Stimulated activated memory B cell treated with anti-CD40 and anti-IgM and Interleukin-4, amounts not matched to agents 10 μg/mL and 1 μg/mL and 100 μg/mL, for 72 hours (primary cell): ENCODE measurements around the gene STK11.
A peak's percentile ranks its signal among the peaks of the same experiment; 100 is the strongest.

Experiments used
- ATAC-seq: fragments of 150-1000 bp; cut with Tn5 transposase; 2 replicates; pipeline ENCODE4 v1.10.0; 2021
- H3K27ac Mint-ChIP-seq: one replicate; pipeline ENCODE4 v1.8.0; 2022; ENCODE audit warnings: mild to moderate bottlenecking, mixed read lengths
- H3K27me3 Mint-ChIP-seq: one replicate; pipeline ENCODE4 v1.8.0; 2022; ENCODE audit warnings: mixed read lengths
- H3K36me3 Mint-ChIP-seq: one replicate; pipeline ENCODE4 v1.8.0; 2022; ENCODE audit warnings: mixed read lengths
- H3K4me1 Mint-ChIP-seq: one replicate; pipeline ENCODE4 v1.8.0; 2022; ENCODE audit warnings: mixed read lengths
- H3K4me3 Mint-ChIP-seq: one replicate; pipeline ENCODE4 v1.8.0; 2022; ENCODE audit warnings: mild to moderate bottlenecking, moderate library complexity, mixed read lengths
- H3K9me3 Mint-ChIP-seq: one replicate; pipeline ENCODE4 v1.8.0; 2022; ENCODE audit warnings: mixed read lengths

STK11 gene

DNA sequence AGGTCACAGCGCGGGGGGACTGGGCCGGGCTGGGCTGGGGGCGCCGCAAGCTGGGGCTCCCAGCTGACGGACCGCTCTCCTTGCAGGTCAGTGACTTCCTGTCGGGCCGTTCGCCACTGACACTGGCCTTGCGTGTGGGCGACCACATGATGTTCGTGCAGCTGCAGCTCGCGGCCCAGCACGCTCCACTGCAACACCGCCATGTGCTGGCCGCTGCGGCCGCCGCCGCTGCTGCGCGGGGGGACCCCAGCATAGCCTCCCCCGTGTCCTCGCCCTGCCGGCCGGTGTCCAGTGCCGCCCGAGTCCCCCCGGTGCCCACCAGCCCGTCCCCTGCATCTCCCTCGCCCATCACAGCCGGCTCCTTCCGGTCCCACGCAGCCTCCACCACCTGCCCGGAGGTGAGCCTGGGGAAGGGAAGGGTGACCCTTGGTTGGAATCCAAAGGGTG, 48.5 kb downstream of the STK11 start:
- no peak for ATAC-seq
- H3K27ac Mint-ChIP-seq: no peak overlapping the region
- H3K4me3 Mint-ChIP-seq: no peak overlapping the region
- H3K36me3 Mint-ChIP-seq: peaks cover 47% of the 10 kb centered on the region
- no peaks in the 10 kb centered on the region for H3K9me3 Mint-ChIP-seq
- H3K27me3 Mint-ChIP-seq: no peaks in the 10 kb centered on the region
- H3K4me1 Mint-ChIP-seq: peaks cover 50% of the 10 kb centered on the region

GRCh38 chr19:1254530-1255185, 49.1 kb downstream of the STK11 start:
- no peaks in the 10 kb centered on the region for H3K27me3 Mint-ChIP-seq
- H3K9me3 Mint-ChIP-seq: no peaks in the 10 kb centered on the region
- H3K27ac Mint-ChIP-seq: peak overlapping the region; percentile 51
- peaks cover 56% of the 10 kb centered on the region for H3K4me1 Mint-ChIP-seq
- peak overlapping the region; percentile 8 for H3K4me3 Mint-ChIP-seq
- ATAC-seq: no peak
- peaks cover 47% of the 10 kb centered on the region for H3K36me3 Mint-ChIP-seq

- ATAC-seq: no peak
- Mint-ChIP-seq H3K4me3 (peak overlapping the region; percentile 8), H3K4me1 (peaks cover 63% of the 10 kb centered on the region), H3K36me3 (peaks cover 47% of the 10 kb centered on the region), H3K9me3 (no peaks in the 10 kb centered on the region), H3K27me3 (no peaks in the 10 kb centered on the region), H3K27ac (peak overlapping the region; percentile 51)
These were observed 49.9 kb downstream of the STK11 start for GRCh38 chr19:1255186-1256161.

GRCh38 chr19:1256646-1257474, 51.3 kb downstream of the STK11 start:
- no peak for ATAC-seq
- Mint-ChIP-seq H3K27me3 (no peaks in the 10 kb centered on the region), H3K27ac (peak overlapping the region; percentile 97), H3K9me3 (no peaks in the 10 kb centered on the region), H3K4me1 (peaks cover 66% of the 10 kb centered on the region), H3K36me3 (peaks cover 38% of the 10 kb centered on the region), H3K4me3 (no peak overlapping the region)

GRCh38 chr19:1257475-1258162, 52.0 kb downstream of the STK11 start:
- H3K4me1 Mint-ChIP-seq: peaks cover 66% of the 10 kb centered on the region
- H3K36me3 Mint-ChIP-seq: peaks cover 31% of the 10 kb centered on the region
- peak overlapping the region; percentile 51 for H3K4me3 Mint-ChIP-seq
- no peak for ATAC-seq
- no peaks in the 10 kb centered on the region for H3K9me3 Mint-ChIP-seq
- peak overlapping the region; percentile 97 for H3K27ac Mint-ChIP-seq
- no peaks in the 10 kb centered on the region for H3K27me3 Mint-ChIP-seq

DNA sequence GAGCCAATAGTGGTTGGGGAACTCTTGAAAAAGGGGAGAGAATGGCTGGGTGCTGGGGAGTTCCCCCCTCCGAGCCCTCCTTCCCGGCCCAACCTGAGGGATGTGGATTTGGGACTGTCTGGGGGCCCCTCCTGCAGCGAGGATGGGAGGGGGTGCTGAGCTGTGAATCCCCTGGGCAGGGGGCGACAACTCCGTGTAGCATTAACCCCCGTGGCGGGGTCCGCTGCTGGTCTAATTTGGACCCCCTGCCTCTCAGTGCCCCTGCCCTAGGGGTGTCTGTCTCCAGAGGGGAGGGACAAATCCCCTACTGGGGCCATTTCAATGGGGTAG, 52.5 kb downstream of the STK11 start:
- no peak for ATAC-seq
- Mint-ChIP-seq H3K36me3 (peaks cover 30% of the 10 kb centered on the region), H3K27me3 (no peaks in the 10 kb centered on the region), H3K4me1 (peaks cover 69% of the 10 kb centered on the region), H3K9me3 (no peaks in the 10 kb centered on the region), H3K27ac (peak overlapping the region; percentile 97), H3K4me3 (peak overlapping the region; percentile 51)

DNA sequence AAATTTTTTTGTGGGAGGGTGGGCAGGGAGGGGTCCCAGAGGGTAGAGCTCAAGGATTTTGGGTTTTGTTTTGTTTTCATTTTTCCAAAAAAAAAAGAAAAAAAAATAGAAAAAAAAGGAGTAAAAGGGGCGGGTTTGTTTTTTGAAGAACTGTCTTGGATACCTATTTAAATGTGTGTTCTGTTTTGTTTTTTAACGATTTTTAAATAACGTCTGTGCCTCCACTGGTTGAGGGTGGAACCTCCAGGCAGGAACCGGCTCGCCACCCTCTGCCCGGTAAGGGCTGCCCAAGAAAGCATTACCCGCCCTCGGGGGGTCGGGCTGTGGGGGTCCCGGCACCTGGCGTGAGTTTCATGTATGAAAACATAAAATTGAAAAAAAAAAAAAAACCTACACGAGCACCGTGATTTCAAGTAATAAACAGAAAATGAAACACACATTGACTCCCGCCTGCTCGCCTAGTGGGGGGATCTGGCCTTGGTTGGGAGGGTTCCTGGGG, 53.2 kb downstream of the STK11 start:
- Mint-ChIP-seq H3K36me3 (peaks cover 24% of the 10 kb centered on the region), H3K4me3 (peak overlapping the region; percentile 97), H3K4me1 (peaks cover 69% of the 10 kb centered on the region), H3K27me3 (no peaks in the 10 kb centered on the region), H3K27ac (peak overlapping the region; percentile 97), H3K9me3 (no peaks in the 10 kb centered on the region)
- ATAC-seq: no peak

GRCh38 chr19:1259206-1259875, 53.8 kb downstream of the STK11 start:
- Mint-ChIP-seq H3K36me3 (peaks cover 25% of the 10 kb centered on the region), H3K9me3 (no peaks in the 10 kb centered on the region), H3K4me1 (peaks cover 72% of the 10 kb centered on the region), H3K27me3 (no peaks in the 10 kb centered on the region), H3K27ac (peak overlapping the region; percentile 97), H3K4me3 (peak overlapping the region; percentile 97)
- peak; percentile 44 for ATAC-seq

DNA sequence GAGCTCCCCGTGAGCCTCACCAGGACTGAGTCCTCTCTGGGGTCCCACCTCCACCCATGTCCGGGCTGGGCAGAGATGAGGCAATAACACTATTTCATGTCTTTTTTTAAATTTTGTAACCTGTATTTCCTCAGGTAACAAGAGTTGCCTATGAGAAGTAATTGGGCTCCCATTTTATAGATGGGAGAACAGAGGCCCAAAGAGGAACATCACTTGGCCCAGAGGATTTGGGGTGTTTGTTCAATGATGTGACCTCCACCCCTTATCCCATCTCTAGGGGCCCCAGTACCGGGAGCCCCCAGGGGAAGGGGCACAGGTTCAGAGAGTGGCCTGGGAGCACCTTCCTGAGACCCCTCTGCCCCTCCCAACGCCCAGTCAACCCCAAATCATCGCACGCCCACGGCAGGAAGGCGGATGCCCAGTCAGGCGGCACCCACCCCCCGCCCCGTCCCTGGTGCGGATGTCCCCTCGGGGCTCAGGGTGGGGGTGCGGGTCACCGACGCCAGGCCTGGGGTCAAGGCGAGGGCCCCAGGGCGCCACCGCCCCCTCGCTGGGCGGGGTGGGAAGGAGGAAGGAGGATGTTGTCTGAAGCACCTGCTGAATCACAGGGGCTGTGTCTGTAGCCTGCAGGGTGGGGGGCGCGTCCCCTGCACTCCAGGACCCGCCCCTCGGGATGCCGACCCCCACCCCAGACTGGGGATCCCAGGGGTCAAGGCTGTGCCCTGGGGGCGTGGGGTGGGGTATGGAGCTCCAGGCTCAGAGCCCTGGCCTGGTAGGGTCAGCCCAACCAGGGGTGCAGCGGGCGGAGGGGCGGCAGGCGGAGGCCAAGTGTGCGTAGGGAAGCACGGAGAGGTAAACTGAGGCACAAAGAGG, 54.5 kb downstream of the STK11 start:
- Mint-ChIP-seq H3K36me3 (peaks cover 24% of the 10 kb centered on the region), H3K9me3 (no peaks in the 10 kb centered on the region), H3K4me1 (peaks cover 74% of the 10 kb centered on the region), H3K27me3 (no peaks in the 10 kb centered on the region), H3K4me3 (peak overlapping the region; percentile 97), H3K27ac (peak overlapping the region; percentile 97)
- peak; percentile 34 for ATAC-seq

- Mint-ChIP-seq H3K4me1 (peaks cover 77% of the 10 kb centered on the region), H3K9me3 (no peaks in the 10 kb centered on the region), H3K36me3 (peaks cover 18% of the 10 kb centered on the region), H3K4me3 (peak overlapping the region; percentile 97), H3K27ac (peak overlapping the region; percentile 97), H3K27me3 (no peaks in the 10 kb centered on the region)
- peak; percentile 79 for ATAC-seq
These were observed 55.4 kb downstream of the STK11 start for GRCh38 chr19:1260749-1261537.

DNA sequence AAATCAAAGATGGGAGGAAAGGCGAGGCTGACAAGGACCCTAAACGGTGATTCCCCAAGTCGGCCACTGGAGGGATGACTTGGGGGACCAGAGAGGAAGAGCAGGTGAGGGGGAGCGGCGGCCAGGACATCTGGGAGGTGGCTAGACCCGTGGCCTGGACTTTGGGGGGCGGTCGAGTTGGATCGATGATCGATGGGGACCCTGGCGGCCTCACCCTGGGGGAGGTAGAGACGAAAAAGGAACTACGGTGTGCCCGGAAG, 55.9 kb downstream of the STK11 start:
- Mint-ChIP-seq H3K9me3 (no peaks in the 10 kb centered on the region), H3K4me1 (peaks cover 79% of the 10 kb centered on the region), H3K27ac (peak overlapping the region; percentile 97), H3K36me3 (peaks cover 18% of the 10 kb centered on the region), H3K4me3 (peak overlapping the region; percentile 97), H3K27me3 (no peaks in the 10 kb centered on the region)
- no peak for ATAC-seq

GRCh38 chr19:1261798-1262622, 56.4 kb downstream of the STK11 start:
- H3K27me3 Mint-ChIP-seq: no peaks in the 10 kb centered on the region
- no peak for ATAC-seq
- H3K4me1 Mint-ChIP-seq: peaks cover 80% of the 10 kb centered on the region
- no peaks in the 10 kb centered on the region for H3K9me3 Mint-ChIP-seq
- peak overlapping the region; percentile 97 for H3K27ac Mint-ChIP-seq
- H3K4me3 Mint-ChIP-seq: peak overlapping the region; percentile 97
- peaks cover 18% of the 10 kb centered on the region for H3K36me3 Mint-ChIP-seq
